ENCODE measurements around the gene SRC. TPM values are rescaled to one million over a fixed set of nuclear protein-coding genes. Genes with fewer than 3 reads are reported as not detected.

Gene SRC
- total RNA-seq, 2 experiments from 2014 or later, result 2.6 to 2.7 TPM

- no peak overlapping the region for H3K4me3 Mint-ChIP-seq
- peak overlapping the region; percentile 52 for H3K27ac Mint-ChIP-seq
- ChIA-PET CTCF (interaction anchor here (1.1 kb wide), 1 partner anchor 247 kb away, joined by 3 read pairs; no protein-coding TSS in a partner anchor), POLR2A (no interaction called here)
- H3K4me1 Mint-ChIP-seq, result peaks cover 30% of the 10 kb centered on the region
- no peaks in the 10 kb centered on the region for H3K9me3 Mint-ChIP-seq
- H3K27me3 Mint-ChIP-seq, result no peaks in the 10 kb centered on the region
- no peak for DNase-seq
- peaks cover 16% of the 10 kb centered on the region for H3K36me3 Mint-ChIP-seq (ENCODE audit: low read depth)
Observed at GRCh38 chr20:37317316-37317715, 28.6 kb upstream of the SRC start.

GRCh38 chr20:37317994-37318640 lies 27.8 kb upstream of the SRC start:
- Mint-ChIP-seq H3K4me3 (no peak overlapping the region), H3K4me1 (peaks cover 30% of the 10 kb centered on the region), H3K27me3 (no peaks in the 10 kb centered on the region), H3K36me3 (ENCODE audit: low read depth) (peaks cover 16% of the 10 kb centered on the region), H3K27ac (no peak overlapping the region), H3K9me3 (no peaks in the 10 kb centered on the region)
- DNase-seq, result no peak
- CTCF ChIA-PET, result interaction anchor here (1.1 kb wide), 1 partner anchor 246 kb away, joined by 3 read pairs; no protein-coding TSS in a partner anchor
- POLR2A ChIA-PET, result no interaction called here

- Mint-ChIP-seq H3K9me3 (no peaks in the 10 kb centered on the region), H3K36me3 (ENCODE audit: low read depth) (peaks cover 16% of the 10 kb centered on the region), H3K27me3 (no peaks in the 10 kb centered on the region), H3K4me3 (no peak overlapping the region), H3K27ac (no peak overlapping the region), H3K4me1 (peaks cover 28% of the 10 kb centered on the region)
- DNase-seq, result no peak
- ChIA-PET POLR2A (no interaction called here), CTCF (no interaction called here)
Observed at GRCh38 chr20:37319151-37319671, 26.7 kb upstream of the SRC start.

- H3K36me3 Mint-ChIP-seq (ENCODE audit: low read depth), result no peaks in the 10 kb centered on the region
- ChIA-PET POLR2A (no interaction called here), CTCF (no interaction called here)
- no peak for DNase-seq
- no peak overlapping the region for H3K4me3 Mint-ChIP-seq
- no peak overlapping the region for H3K27ac Mint-ChIP-seq
- H3K9me3 Mint-ChIP-seq, result no peaks in the 10 kb centered on the region
- H3K4me1 Mint-ChIP-seq, result peaks cover 2% of the 10 kb centered on the region
- no peaks in the 10 kb centered on the region for H3K27me3 Mint-ChIP-seq
Observed at GRCh38 chr20:37323985-37324384, 22.0 kb upstream of the SRC start.

GRCh38 chr20:37325206-37325605 lies 20.7 kb upstream of the SRC start:
- no peak overlapping the region for H3K27ac Mint-ChIP-seq

GRCh38 chr20:37326666-37327065 lies 19.3 kb upstream of the SRC start:
- ChIA-PET CTCF (interaction anchor here (0.6 to 0.7 kb wide), 2 partner anchors 710 to 1326 kb away, joined by 3 to 5 read pairs; no protein-coding TSS in a partner anchor), POLR2A (interaction anchor here (0.7 kb wide), 1 partner anchor 14 kb away, joined by 3 read pairs; no protein-coding TSS in a partner anchor)
- no peaks in the 10 kb centered on the region for H3K36me3 Mint-ChIP-seq (ENCODE audit: low read depth)

More at GRCh38 chr20:37325206-37325605, 20.7 kb upstream of the SRC start:
- ChIA-PET POLR2A (no interaction called here), CTCF (no interaction called here)
- Mint-ChIP-seq H3K4me3 (no peak overlapping the region), H3K9me3 (no peaks in the 10 kb centered on the region), H3K4me1 (no peaks in the 10 kb centered on the region), H3K36me3 (ENCODE audit: low read depth) (no peaks in the 10 kb centered on the region), H3K27me3 (no peaks in the 10 kb centered on the region)
- DNase-seq, result no peak

GRCh38 chr20:37327748-37328147 lies 18.2 kb upstream of the SRC start:
- H3K9me3 Mint-ChIP-seq, result no peaks in the 10 kb centered on the region
- H3K4me1 Mint-ChIP-seq, result no peaks in the 10 kb centered on the region
- ChIA-PET POLR2A (no interaction called here), CTCF (no interaction called here)
- no peaks in the 10 kb centered on the region for H3K27me3 Mint-ChIP-seq
- H3K27ac Mint-ChIP-seq, result no peak overlapping the region
- DNase-seq, result no peak
- H3K4me3 Mint-ChIP-seq, result no peak overlapping the region
- no peaks in the 10 kb centered on the region for H3K36me3 Mint-ChIP-seq (ENCODE audit: low read depth)

More at GRCh38 chr20:37326666-37327065, 19.3 kb upstream of the SRC start:
- H3K4me1 Mint-ChIP-seq, result no peaks in the 10 kb centered on the region
- H3K27me3 Mint-ChIP-seq, result no peaks in the 10 kb centered on the region
- DNase-seq, result no peak
- no peak overlapping the region for H3K27ac Mint-ChIP-seq
- no peak overlapping the region for H3K4me3 Mint-ChIP-seq
- H3K9me3 Mint-ChIP-seq, result no peaks in the 10 kb centered on the region

GRCh38 chr20:37328149-37328945 lies 17.6 kb upstream of the SRC start:
- POLR2A ChIA-PET, result no interaction called here
- CTCF ChIA-PET, result no interaction called here
- no peaks in the 10 kb centered on the region for H3K4me1 Mint-ChIP-seq
- no peak overlapping the region for H3K27ac Mint-ChIP-seq
- H3K36me3 Mint-ChIP-seq (ENCODE audit: low read depth), result no peaks in the 10 kb centered on the region
- no peak for DNase-seq
- H3K27me3 Mint-ChIP-seq, result no peaks in the 10 kb centered on the region
- no peaks in the 10 kb centered on the region for H3K9me3 Mint-ChIP-seq
- no peak overlapping the region for H3K4me3 Mint-ChIP-seq

GRCh38 chr20:37329481-37330165 lies 16.3 kb upstream of the SRC start:
- Mint-ChIP-seq H3K27ac (no peak overlapping the region), H3K4me1 (no peaks in the 10 kb centered on the region), H3K9me3 (no peaks in the 10 kb centered on the region), H3K4me3 (no peak overlapping the region), H3K27me3 (no peaks in the 10 kb centered on the region), H3K36me3 (ENCODE audit: low read depth) (no peaks in the 10 kb centered on the region)
- no peak for DNase-seq
- ChIA-PET POLR2A (no interaction called here), CTCF (no interaction called here)

GRCh38 chr20:37330316-37330715 lies 15.6 kb upstream of the SRC start:
- Mint-ChIP-seq H3K4me1 (peaks cover under 1% of the 10 kb centered on the region), H3K36me3 (ENCODE audit: low read depth) (no peaks in the 10 kb centered on the region), H3K4me3 (no peak overlapping the region), H3K27ac (no peak overlapping the region), H3K9me3 (no peaks in the 10 kb centered on the region), H3K27me3 (no peaks in the 10 kb centered on the region)
- DNase-seq, result no peak
- ChIA-PET CTCF (no interaction called here), POLR2A (interaction anchor here (0.7 kb wide), 1 partner anchor 53 kb away, joined by 3 read pairs; no protein-coding TSS in a partner anchor)

- Mint-ChIP-seq H3K4me3 (no peak overlapping the region), H3K36me3 (ENCODE audit: low read depth) (no peaks in the 10 kb centered on the region), H3K4me1 (peaks cover 10% of the 10 kb centered on the region), H3K27me3 (no peaks in the 10 kb centered on the region), H3K9me3 (no peaks in the 10 kb centered on the region), H3K27ac (no peak overlapping the region)
- ChIA-PET POLR2A (interaction anchor here (0.7 kb wide), 1 partner anchor 52 kb away, joined by 3 read pairs; no protein-coding TSS in a partner anchor), CTCF (no interaction called here)
- no peak for DNase-seq
Observed at GRCh38 chr20:37331060-37331857, 14.7 kb upstream of the SRC start.

- no peaks in the 10 kb centered on the region for H3K27me3 Mint-ChIP-seq
- H3K27ac Mint-ChIP-seq, result no peak overlapping the region
- CTCF ChIA-PET, result no interaction called here
- H3K4me1 Mint-ChIP-seq, result peaks cover 22% of the 10 kb centered on the region
- DNase-seq, result no peak
- no peaks in the 10 kb centered on the region for H3K9me3 Mint-ChIP-seq
- no peak overlapping the region for H3K4me3 Mint-ChIP-seq
- POLR2A ChIA-PET, result no interaction called here
- no peaks in the 10 kb centered on the region for H3K36me3 Mint-ChIP-seq (ENCODE audit: low read depth)
Observed at GRCh38 chr20:37333130-37333847, 12.7 kb upstream of the SRC start.
